HG03558 (cell line): ENCODE data around the gene TXNIP.
A peak's percentile ranks its signal among the peaks of the same experiment; 100 is the strongest.
"Not testable (repeated sequence)": the region's sequence is repeated elsewhere in the genome, so short reads cannot be mapped to it uniquely, and the experiment has no call there.

Experiments used
- ATAC-seq: cut with Tn5 transposase; IDR thresholded peaks from one replicate; pipeline ENCODE4 v1.9.1; 2021; ENCODE audit warnings: moderate number of reproducible peaks; ENCODE audit not compliant: unreplicated experiment; ENCODE audit errors: extremely low read depth

TXNIP gene

DNA sequence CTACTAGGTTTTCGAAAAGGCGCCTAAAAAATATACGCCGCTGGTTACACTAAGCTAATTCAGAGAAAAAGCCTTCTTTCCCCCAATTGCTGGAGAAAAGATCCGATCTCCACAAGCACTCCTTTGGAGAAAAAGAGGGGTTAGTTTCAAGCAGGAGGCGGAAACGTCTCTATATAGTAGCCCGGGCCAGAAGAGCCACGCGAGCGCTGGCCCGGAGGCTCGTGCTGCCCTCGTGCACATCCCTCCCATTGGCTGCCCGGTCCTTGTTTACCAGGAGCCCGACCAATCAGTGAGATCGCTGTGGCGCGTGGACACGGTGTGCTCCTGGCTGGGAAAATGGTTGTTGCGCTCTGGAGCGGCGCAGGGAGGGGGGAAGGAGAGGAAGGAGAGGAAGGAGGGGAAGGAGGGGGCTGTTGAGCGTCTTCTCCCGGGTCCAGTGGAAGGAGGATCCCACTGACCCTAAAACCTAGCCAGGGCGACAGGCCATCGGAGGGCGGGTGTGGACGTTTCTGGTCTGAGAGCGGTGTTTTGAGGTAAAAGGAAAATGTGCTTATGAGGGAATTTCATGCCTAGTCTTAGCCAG, at the start of gene TXNIP:
TSS of gene TXNIP (minus strand) at position 147 of the 583 bp plus-strand sequence. CDS start 313 bp downstream, outside the sequence.
- peak; percentile 77 for ATAC-seq

DNA sequence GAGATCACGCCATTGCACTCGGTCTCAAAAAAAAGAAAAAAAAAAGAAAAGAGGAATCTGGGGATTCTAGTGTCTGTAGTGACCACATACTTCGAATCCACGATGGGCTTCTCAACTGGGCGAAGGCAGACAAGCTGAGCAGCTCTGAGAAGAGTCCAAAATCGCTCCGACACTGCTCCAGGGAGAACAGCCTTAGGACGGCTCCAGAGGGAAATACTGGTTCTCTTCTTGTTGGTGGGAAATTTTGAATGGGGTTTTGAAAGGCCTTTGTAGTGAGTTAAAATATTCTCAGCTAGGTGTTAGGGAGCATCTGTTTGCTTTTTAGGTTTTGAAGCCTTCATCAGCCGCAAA, 43.4 kb upstream of the TXNIP start:
- no peak for ATAC-seq

DNA sequence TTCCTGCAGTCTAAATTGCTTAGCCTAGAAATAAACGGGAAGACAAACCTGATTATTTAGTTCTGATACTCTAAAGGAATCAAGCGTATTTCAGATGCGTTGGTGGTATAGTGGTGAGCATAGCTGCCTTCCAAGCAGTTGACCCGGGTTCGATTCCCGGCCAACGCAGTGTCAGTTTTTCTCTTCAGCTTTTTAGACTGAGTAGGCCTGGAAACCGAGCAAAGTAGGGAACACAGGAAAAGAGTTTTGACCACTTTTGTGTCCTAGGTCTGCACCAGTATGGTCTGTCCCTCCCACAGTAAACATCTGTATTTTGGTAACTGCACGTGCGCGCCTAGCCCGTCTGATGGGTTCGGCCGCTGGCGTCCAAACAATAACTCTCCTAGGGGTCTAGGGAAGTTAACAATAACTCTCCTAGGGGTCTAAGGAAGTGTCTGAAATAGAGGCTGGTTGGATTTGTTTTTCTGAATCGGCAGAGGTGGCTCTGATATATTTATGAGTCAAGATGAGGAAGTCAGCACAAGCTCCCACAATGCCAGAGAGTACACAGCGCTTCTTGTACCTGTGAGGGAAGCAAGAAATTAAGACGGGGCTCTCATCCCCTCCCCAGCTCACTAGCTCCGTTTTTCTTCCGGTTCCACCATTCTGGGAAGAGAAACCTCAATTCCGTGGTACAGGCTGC, 40.7 kb upstream of the TXNIP start:
- no peak for ATAC-seq

GRCh38 chr1:146036241-146036964, 40.0 kb upstream of the TXNIP start:
- ATAC-seq, result no peak

DNA sequence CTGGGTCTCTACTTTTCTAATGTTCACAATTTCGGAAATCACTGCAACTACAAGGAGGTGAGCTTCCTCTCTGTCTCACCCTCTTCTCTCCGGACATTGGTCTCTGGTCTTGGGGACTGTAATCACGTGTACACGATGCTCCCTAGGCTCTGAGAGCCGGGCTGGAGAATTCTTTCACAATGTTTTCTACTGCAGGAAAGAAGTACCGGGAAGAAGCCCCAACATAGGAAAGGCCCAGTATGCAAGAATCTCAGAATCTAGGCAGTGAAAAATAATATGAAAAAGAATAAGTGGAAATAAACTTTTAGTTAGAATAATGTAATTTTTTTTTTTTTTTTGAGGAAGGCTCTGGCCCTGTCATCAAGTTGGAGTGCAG, 38.7 kb upstream of the TXNIP start:
- no peak for ATAC-seq

DNA sequence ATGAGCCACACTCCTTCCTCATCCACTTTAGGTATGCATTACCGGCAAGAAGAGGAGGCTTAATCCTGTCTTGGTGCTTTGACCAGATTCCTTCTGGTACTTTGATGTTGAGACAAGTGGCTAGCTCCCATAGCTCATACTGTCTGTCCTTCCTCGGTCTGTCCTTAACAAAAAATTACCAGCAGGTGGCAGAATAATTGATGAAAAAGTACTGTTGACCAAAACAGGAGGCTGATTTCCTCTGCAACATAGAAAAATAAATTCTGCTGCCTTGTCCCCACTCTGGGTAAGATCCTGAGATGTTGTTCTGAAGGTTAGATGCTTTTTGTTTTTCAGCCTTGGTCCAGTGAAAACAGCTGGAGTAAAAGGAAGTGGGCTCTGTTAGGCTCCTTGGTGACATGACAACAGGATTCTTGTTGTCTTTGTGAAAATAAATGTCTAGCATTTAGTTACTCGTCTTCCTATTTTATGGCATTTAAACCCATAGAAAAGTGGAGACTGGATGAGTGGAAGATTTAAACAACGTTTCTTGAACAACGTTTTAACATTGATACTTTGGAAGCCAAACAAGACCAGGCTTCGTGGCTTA, 36.3 kb upstream of the TXNIP start:
- no peak for ATAC-seq

GRCh38 chr1:146031476-146031875, 35.1 kb upstream of the TXNIP start:
- ATAC-seq, result no peak

DNA sequence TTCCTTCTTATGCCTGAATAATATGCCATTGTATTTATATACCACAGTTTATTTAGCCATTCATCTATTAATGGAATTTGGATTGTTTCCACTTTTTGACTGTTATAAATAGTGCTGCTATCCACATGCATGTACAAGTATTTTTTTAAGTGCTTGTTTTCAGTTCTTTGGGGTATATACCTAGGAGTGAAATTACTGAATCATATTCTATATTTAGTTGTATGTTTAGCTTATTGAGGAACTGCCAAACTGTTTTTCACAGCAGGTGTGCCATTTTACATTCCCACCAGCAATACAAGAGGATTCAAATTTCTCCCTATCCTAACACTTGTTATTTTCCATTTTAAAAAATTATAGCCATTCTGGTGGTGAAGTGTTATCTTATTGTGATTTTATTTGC, 32.7 kb upstream of the TXNIP start:
- no peak for ATAC-seq

GRCh38 chr1:146026650-146027049, 30.3 kb upstream of the TXNIP start:
- not testable (repeated sequence) for ATAC-seq

DNA sequence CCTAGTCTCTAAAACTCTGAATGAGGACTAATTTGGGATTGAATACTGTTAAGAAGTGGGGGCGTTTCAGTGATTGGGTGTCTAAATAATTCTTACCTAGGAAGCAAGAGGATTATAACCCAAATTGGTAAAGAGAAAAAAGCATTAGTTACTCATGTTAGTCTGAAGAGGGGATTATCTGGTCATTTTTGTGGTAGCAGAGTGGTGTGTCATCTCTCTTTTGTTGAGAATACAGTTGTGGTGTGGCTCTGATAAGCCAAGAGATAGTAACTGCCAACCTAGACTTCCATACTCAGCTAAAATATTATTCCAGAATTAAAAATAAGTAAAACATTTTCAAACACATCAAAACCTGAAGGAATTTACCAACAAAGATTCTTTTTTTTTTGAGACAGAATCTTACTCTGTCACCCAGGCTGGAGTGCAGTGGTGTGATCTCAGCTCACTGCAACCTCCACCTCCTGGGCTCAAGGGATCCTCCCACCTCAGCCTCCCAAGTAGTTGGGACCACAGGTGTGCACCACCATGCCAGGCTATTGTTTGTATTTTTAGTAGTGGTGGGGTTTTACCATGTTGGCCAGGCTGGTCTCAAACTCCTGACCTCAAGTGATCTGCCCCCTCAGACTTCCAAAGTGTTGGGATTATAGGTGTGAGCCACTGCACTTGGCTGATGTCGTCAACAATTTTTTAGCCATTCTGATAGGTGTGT, 29.6 kb upstream of the TXNIP start:
- not testable (repeated sequence) for ATAC-seq

GRCh38 chr1:146022403-146023127, 26.2 kb upstream of the TXNIP start:
- no peak for ATAC-seq

- no peak for ATAC-seq
Observed at GRCh38 chr1:146021622-146022402, 25.4 kb upstream of the TXNIP start, which contains the start of gene HJV. HJV (minus strand) TSS chr1:146021735; CDS start chr1:146020231, 1,504 bp downstream.

- no peak for ATAC-seq
Observed at GRCh38 chr1:146021050-146021445, 24.7 kb upstream of the TXNIP start.

- ATAC-seq, result no peak
Observed at GRCh38 chr1:146020058-146021049, 24.0 kb upstream of the TXNIP start.

DNA sequence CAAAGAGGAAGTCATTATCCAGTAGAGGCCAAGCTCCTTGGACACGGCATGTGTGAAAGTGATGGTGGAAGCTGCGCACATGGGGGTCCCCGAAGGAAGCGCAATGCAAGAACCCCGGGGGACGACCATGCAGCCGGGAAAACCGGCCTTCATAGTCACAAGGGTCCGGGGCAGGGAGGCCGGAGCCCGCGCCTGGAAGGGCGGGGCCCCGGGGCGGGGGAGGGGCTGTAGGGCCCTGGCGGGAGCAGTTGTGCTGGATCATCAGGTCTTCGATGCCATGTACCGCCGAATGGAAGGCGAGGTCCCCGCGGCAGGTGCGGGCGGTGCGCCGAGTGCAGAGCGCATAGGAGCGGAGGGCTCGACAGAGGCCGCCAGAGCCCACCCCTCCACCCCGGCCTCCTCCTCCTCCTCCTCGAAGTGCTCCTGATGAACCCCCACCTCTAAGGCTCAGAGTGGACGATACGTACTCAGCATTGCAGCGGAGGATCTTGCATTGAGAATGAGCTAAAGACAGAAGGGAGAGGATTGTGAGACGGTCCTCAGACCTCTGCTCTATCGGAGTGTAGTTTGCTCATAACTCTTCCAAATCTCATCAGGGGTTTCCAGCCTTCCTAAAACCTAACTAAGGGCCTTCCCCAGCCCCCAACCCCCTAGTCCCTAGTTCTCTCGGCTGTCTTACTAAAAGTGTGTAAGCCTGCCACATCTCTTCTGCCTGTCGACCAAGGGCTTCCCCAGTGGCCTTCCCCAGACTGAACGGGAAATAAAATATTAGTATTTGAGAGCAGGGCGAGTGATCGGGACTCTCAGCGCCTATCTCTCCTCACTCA, 23.1 kb upstream of the TXNIP start:
- no peak for ATAC-seq

DNA sequence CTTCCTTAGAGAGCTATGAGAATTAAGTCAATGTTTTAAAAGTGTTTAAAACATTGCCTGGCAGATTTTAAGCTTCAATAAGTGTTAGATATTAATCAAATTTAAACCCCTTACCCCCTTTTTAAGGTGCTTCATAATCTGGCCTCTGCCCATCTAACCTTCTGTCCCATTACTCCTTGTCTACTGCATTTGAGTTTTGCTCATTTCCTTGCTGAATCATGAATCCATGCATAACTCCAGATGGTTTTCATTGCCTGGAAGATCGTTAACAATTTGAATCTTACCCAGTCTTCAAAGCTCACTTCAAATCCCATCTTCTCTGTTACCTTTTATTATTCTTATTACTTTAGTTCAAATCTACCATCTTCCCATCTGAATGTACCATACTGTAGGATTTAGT, 20.5 kb upstream of the TXNIP start:
- ATAC-seq, result no peak

- ATAC-seq, result no peak
Observed at GRCh38 chr1:146013559-146013922, 17.2 kb upstream of the TXNIP start.
